H1 (cell line): ENCODE data around the gene DENND2C. TPM values are rescaled to one million over a fixed set of nuclear protein-coding genes. Genes with fewer than 3 reads are reported as not detected.

Experiments
- CTCF ChIA-PET: fragments of 300-600 bp; sonication (Branson Sonifier 250); formaldehyde crosslinking; loops from one replicate; lab custom pipeline; 2021; ENCODE audit not compliant: partially characterized antibody; lab: Charles Lee
- POLR2A ChIA-PET: fragments of 300-600 bp; sonication (Branson Sonifier 250); formaldehyde crosslinking; loops from one replicate; lab custom pipeline; 2021; ENCODE audit warnings: inconsistent platforms; ENCODE audit not compliant: partially characterized antibody; lab: Charles Lee
- DNase-seq, 2 experiments: peaks; one replicate each; pipeline versions ENCODE4 v3.0.0 to v3.0.0-alpha.2; 2010 to 2022; ENCODE audit warnings: low spot score in 2 of 2, low read depth in 1 of 2, mixed read lengths in 1 of 2
- FAIRE-seq: peaks from 2 replicates; lab custom pipeline; 2011; peaks lifted over from hg19 to GRCh38; lab: Jason Lieb, UNC
- H2AFZ ChIP-seq: 2 replicates; pipeline ENCODE4 v1.8.1; 2012; ENCODE audit warnings: low read length, inconsistent platforms
- H2AK5ac ChIP-seq: 2 replicates; pipeline ENCODE4 v1.6.1; 2013; ENCODE audit warnings: low read depth, low read length
- H2BK120ac ChIP-seq: replicated peaks from 2 replicates; pipeline ENCODE3; 2013; ENCODE audit warnings: low read depth, low read length, inconsistent platforms
- H2BK12ac ChIP-seq: 2 replicates; pipeline ENCODE4 v1.6.1; 2013; ENCODE audit warnings: low read depth, low read length
- H2BK15ac ChIP-seq: 2 replicates; pipeline ENCODE4 v1.6.1; 2013; ENCODE audit warnings: low read length
- H2BK20ac ChIP-seq: 2 replicates; pipeline ENCODE4 v1.6.1; 2013; ENCODE audit warnings: low read length
- H2BK5ac ChIP-seq: 2 replicates; pipeline ENCODE4 v1.6.1; 2013; ENCODE audit warnings: low read depth, low read length
- H3K14ac ChIP-seq: 2 replicates; pipeline ENCODE4 v1.6.1; 2013; ENCODE audit warnings: inconsistent platforms; ENCODE audit not compliant: insufficient read length
- H3K18ac ChIP-seq: 2 replicates; pipeline ENCODE4 v1.6.1; 2013; ENCODE audit warnings: low read length; ENCODE audit errors: extremely low read depth
- H3K23ac ChIP-seq: 2 replicates; pipeline ENCODE4 v1.6.1; 2013; ENCODE audit warnings: inconsistent platforms; ENCODE audit not compliant: insufficient read length
- H3K23me2 ChIP-seq: 2 replicates; pipeline ENCODE4 v1.6.1; 2013; ENCODE audit warnings: low read depth, low read length
- H3K27ac ChIP-seq: 2 replicates; pipeline ENCODE4 v1.6.1; 2011; ENCODE audit warnings: low read depth, low read length, inconsistent platforms
- H3K27me3 ChIP-seq, 4 experiments: replicated peaks in 1 of 4; 1 replicate in 1 of 4; 2 replicates in 3 of 4; pipeline versions ENCODE4 v1.6.1 to v1.8.1; 2011 to 2013; ENCODE audit warnings: low read length in 3 of 4, mild to moderate bottlenecking in 3 of 4, inconsistent platforms in 2 of 4, mixed read lengths in 2 of 4, moderate library complexity in 1 of 4; ENCODE audit not compliant: control insufficient read depth in 3 of 4, insufficient read depth in 3 of 4; ENCODE audit errors: extremely low read depth in 1 of 4
- H3K36me3 ChIP-seq, 4 experiments: 2 replicates each; pipeline versions ENCODE4 v1.6.1 to v1.8.1; 2011 to 2013; ENCODE audit warnings: mild to moderate bottlenecking in 4 of 4, low read length in 3 of 4, moderate library complexity in 2 of 4, control low read depth in 1 of 4, inconsistent platforms in 1 of 4; ENCODE audit not compliant: insufficient read depth in 4 of 4, control insufficient read depth in 2 of 4
- H3K4ac ChIP-seq: replicated peaks from 2 replicates; pipeline ENCODE3; 2013; ENCODE audit warnings: low read length, low read depth, mixed read lengths, inconsistent platforms; ENCODE audit not compliant: insufficient read length
- H3K4me1 ChIP-seq, 4 experiments: replicated peaks in 1 of 4; 1 replicate in 1 of 4; 2 replicates in 3 of 4; pipeline versions ENCODE4 v1.6.1 to v1.8.1; 2011 to 2013; ENCODE audit warnings: low read length in 3 of 4, inconsistent platforms in 2 of 4, mixed read lengths in 1 of 4; ENCODE audit not compliant: insufficient read depth in 4 of 4, control insufficient read depth in 3 of 4
- H3K4me2 ChIP-seq, 2 experiments: 2 replicates each; pipeline versions ENCODE4 v1.6.1 to v1.8.1; 2011 to 2013; ENCODE audit warnings: low read depth in 2 of 2, low read length in 2 of 2, control low read depth in 1 of 2, inconsistent platforms in 1 of 2, mild to moderate bottlenecking in 1 of 2; ENCODE audit not compliant: insufficient read depth in 1 of 2
- H3K4me3 ChIP-seq, 4 experiments: fragments of 200-600, 300-600 bp in 1 of 4; sonication (generic), shearing (Covaris generic), sonication (Bioruptor Twin) in 1 of 4; 2 replicates each; pipeline versions ENCODE4 v1.5.1 to v1.8.1; 2011 to 2016; ENCODE audit warnings: low read length in 4 of 4, low read depth in 3 of 4, control low read depth in 2 of 4, inconsistent platforms in 2 of 4, mild to moderate bottlenecking in 2 of 4, mixed read lengths in 1 of 4, moderate library complexity in 1 of 4; ENCODE audit not compliant: insufficient read depth in 2 of 4; ENCODE audit errors: extremely low read depth in 1 of 4
- H3K56ac ChIP-seq: replicated peaks from 2 replicates; pipeline ENCODE3; 2013; ENCODE audit warnings: low read depth, mild to moderate bottlenecking, mixed read lengths, low read length, inconsistent platforms; ENCODE audit not compliant: insufficient read length
- H3K79me1 ChIP-seq: 2 replicates; pipeline ENCODE4 v1.6.1; 2013; ENCODE audit warnings: low read depth, low read length, control low read depth
- H3K79me2 ChIP-seq, 2 experiments: 2 replicates each; pipeline versions ENCODE4 v1.6.1 to v1.8.1; 2012 to 2013; ENCODE audit warnings: low read length in 2 of 2, mild to moderate bottlenecking in 2 of 2, inconsistent platforms in 1 of 2; ENCODE audit not compliant: insufficient read depth in 2 of 2, control insufficient read depth in 1 of 2
- H3K9ac ChIP-seq, 4 experiments: replicated peaks in 1 of 4; 1 replicate in 1 of 4; 2 replicates in 3 of 4; pipeline versions ENCODE4 v1.6.1 to v1.8.1; 2011 to 2013; ENCODE audit warnings: low read depth in 3 of 4, low read length in 3 of 4, control low read depth in 2 of 4, mild to moderate bottlenecking in 2 of 4, moderate library complexity in 2 of 4, inconsistent platforms in 1 of 4; ENCODE audit errors: extremely low read depth in 1 of 4
- H3K9me3 ChIP-seq, 2 experiments: 2 replicates each; pipeline versions ENCODE4 v1.6.1 to v1.8.1; 2012 to 2013; ENCODE audit warnings: mild to moderate bottlenecking in 2 of 2, moderate library complexity in 2 of 2, control low read depth in 1 of 2, inconsistent platforms in 1 of 2, low read depth in 1 of 2, low read length in 1 of 2, mixed read lengths in 1 of 2; ENCODE audit not compliant: insufficient read depth in 2 of 2
- H4K20me1 ChIP-seq, 2 experiments: replicated peaks in 1 of 2; 2 replicates each; pipeline versions ENCODE3 to v1.8.1; 2011 to 2013; ENCODE audit warnings: inconsistent platforms in 2 of 2, low read length in 2 of 2, mild to moderate bottlenecking in 1 of 2; ENCODE audit not compliant: insufficient read depth in 2 of 2, control insufficient read depth in 1 of 2
- H4K5ac ChIP-seq: 2 replicates; pipeline ENCODE4 v1.6.1; 2013; ENCODE audit warnings: low read length, low read depth, mixed read lengths, inconsistent platforms; ENCODE audit not compliant: insufficient read length
- H4K8ac ChIP-seq: 2 replicates; pipeline ENCODE4 v1.8.0; 2013; ENCODE audit warnings: mild to moderate bottlenecking, moderate library complexity, low read length, inconsistent platforms; ENCODE audit not compliant: insufficient read depth; ENCODE audit errors: extremely low read depth
- H4K91ac ChIP-seq: replicated peaks from 2 replicates; pipeline ENCODE3; 2013; ENCODE audit warnings: low read length, mixed read lengths, inconsistent platforms; ENCODE audit not compliant: insufficient read length
- EZH2 ChIP-seq: fragments of 200-600 bp; sonication (generic); IDR thresholded peaks from 2 replicates; pipeline ENCODE4 v1.7.1; 2012; ENCODE audit warnings: low read depth, mild to moderate bottlenecking, moderate library complexity, low read length, inconsistent platforms; ENCODE audit not compliant: severe bottlenecking
- KDM4A ChIP-seq: IDR thresholded peaks from one replicate; pipeline ENCODE4 v1.7.1; 2012; ENCODE audit warnings: low read depth, mild to moderate bottlenecking, moderate library complexity, low read length, inconsistent platforms; ENCODE audit not compliant: severe bottlenecking
- SP2 ChIP-seq: IDR thresholded peaks from 2 replicates; pipeline ENCODE4 v1.6.1; 2012; ENCODE audit warnings: mild to moderate bottlenecking, low read length, inconsistent platforms
- WGBS, 2 experiments: shearing (Covaris generic) in 1 of 2; methylation state at CpG; one replicate each; pipeline versions ENCODE4 v1.1.6 to v1.1.7; 2013 to 2015; ENCODE audit warnings: low lambda C conversion rate in 2 of 2, mixed read lengths in 2 of 2, inconsistent platforms in 1 of 2, low coverage in 1 of 2, missing lambda C conversion rate in 1 of 2; ENCODE audit not compliant: insufficient replicate concordance in 2 of 2, insufficient coverage in 1 of 2, insufficient read length in 1 of 2; ENCODE audit errors: extremely low coverage in 1 of 2, missing lambda C conversion rate in 1 of 2; 5-methylcytosine and 5-hydroxymethylcytosine counted together
- polyA plus RNA-seq, 7 experiments: library from polyadenylated mRNA; depleted of rRNA in 3 of 7; stranded (reverse) in 5 of 7; unstranded in 2 of 7; fragments of >200 nt in 5 of 7; fragments of 200-250 nt in 2 of 7; gene quantifications; 1 replicate in 5 of 7; 2 replicates in 1 of 7; 4 replicates in 1 of 7; pipeline versions ENCODE4 v1.2.1 to v1.2.3, GENCODE V29; 2011 to 2013; ENCODE audit warnings: missing spikeins in 2 of 7, mixed read lengths in 2 of 7
- total RNA-seq: library from RNA; stranded (reverse); fragmentation: NEBNext Ultra II Directional; extraction: Animal tissue kit (Norgen Biotek cat#: 25700); gene quantifications from 2 replicates; pipeline ENCODE4 v1.2.1, GENCODE V29; 2021

Gene DENND2C
- total and polyA plus RNA-seq, 2 of the 8 experiments (the other 6 are each of a cell fraction or from before 2014, with no cell fraction given): 1.8 to 5.5 TPM

DNA sequence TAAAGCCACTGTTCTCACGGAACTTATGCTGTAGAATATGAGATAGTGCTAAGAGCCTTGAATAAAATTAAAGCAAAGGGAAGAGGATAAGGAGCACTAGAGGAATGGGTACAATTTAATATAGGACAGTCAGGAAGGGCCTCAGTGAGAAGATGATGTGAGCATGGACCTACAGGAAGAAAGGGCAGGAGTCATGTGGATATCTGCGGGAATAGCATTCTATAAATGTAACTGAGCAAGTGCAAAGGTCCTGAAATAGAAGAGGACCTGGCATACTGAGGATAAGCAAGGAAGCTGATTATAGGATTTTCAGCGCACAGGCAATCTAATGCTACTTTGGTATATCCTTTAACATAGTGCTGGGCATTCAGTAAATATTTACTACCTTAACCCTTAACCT lies 75.8 kb downstream of the DENND2C start:
- no peak overlapping the region for H3K9ac ChIP-seq
- 91% methylated on average over 3 of the region's 3 CpGs; no CpG with 5 or more reads in 1 of the 2 experiments for WGBS, 2 experiments
- H4K20me1 ChIP-seq: peaks cover 0 to 1% of the 10 kb centered on the region in 2 experiments
- H2BK120ac ChIP-seq: no peak overlapping the region
- no peak overlapping the region for H2AFZ ChIP-seq
- H3K4me1 ChIP-seq: no peaks in the 10 kb centered on the region
- no peaks in the 10 kb centered on the region for H3K36me3 ChIP-seq
- no peak overlapping the region for H4K5ac ChIP-seq
- DNase-seq: no peak
- H2BK5ac ChIP-seq: no peak overlapping the region
- H3K4ac ChIP-seq: no peak overlapping the region
- no peak overlapping the region for H2BK15ac ChIP-seq
- H3K9me3 ChIP-seq: no peaks in the 10 kb centered on the region
- ChIA-PET CTCF (no interaction called here), POLR2A (no interaction called here)
- no peak overlapping the region for H2BK20ac ChIP-seq
- H3K79me2 ChIP-seq: no peaks in the 10 kb centered on the region
- H3K23ac ChIP-seq: no peak overlapping the region
- H3K18ac ChIP-seq: no peak overlapping the region
- H4K91ac ChIP-seq: no peak overlapping the region
- H2AK5ac ChIP-seq: no peak overlapping the region
- H3K4me3 ChIP-seq: no peak overlapping the region
- no peak overlapping the region for H3K56ac ChIP-seq
- H3K14ac ChIP-seq: no peak overlapping the region
- FAIRE-seq: no peak
- no peak overlapping the region for H3K4me2 ChIP-seq
- no peak overlapping the region for H4K8ac ChIP-seq
- no peaks in the 10 kb centered on the region for H3K27me3 ChIP-seq
- no peaks in the 10 kb centered on the region for H3K79me1 ChIP-seq
- no peaks in the 10 kb centered on the region for H3K23me2 ChIP-seq
- no peak overlapping the region for H3K27ac ChIP-seq
- no peak overlapping the region for H2BK12ac ChIP-seq
- TF ChIP-seq KDM4A (no peak), EZH2 (no peak), SP2 (no peak)
- TF ChIP-seq, all 59 proteins: peak for 0
